HG03060 (cell line): ENCODE measurements around the gene FAM83C.

ENCODE experiments used
- ATAC-seq: cut with Tn5 transposase; IDR thresholded peaks from one replicate; pipeline ENCODE4 v1.9.1; 2021; ENCODE audit warnings: low read depth, moderate number of reproducible peaks; ENCODE audit not compliant: unreplicated experiment

Gene FAM83C

DNA sequence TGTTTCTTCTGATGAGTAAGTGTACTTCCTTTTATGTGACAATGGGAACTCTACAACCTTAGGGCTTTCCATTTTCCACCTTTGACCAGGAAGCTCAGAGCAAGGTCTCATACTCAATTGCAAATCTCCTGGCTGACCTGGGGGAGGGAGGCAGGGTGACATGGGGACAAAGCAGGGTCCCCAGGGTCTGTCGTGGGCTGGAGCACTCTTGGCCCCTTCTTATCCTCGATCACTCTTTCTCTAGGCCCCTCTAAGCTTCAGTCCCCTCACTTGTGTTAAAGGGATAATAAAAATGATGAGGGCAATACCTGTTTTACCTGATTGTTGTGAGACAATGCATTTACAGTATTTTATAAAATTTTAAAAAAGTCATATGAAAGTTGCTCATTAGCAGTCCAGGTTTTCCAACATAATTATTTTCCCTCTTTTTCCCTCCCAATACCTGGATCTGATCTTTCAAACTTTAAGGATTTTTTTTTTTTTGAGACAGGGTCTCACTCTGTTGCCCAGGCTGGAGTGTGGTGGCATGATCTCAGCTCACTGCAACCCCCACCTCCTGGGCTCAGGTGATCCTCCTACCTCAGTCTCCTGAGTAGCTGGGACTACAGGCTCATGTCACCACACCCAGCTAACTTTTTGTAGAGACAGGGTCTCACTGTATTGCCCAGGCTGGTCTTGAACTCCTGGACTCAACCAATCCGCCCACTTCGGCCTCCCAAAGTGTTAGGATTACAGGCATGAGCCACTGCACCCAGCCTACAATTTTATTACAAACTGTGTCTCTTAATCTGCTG lies 8.4 kb upstream of the FAM83C start:
- no peak for ATAC-seq

DNA sequence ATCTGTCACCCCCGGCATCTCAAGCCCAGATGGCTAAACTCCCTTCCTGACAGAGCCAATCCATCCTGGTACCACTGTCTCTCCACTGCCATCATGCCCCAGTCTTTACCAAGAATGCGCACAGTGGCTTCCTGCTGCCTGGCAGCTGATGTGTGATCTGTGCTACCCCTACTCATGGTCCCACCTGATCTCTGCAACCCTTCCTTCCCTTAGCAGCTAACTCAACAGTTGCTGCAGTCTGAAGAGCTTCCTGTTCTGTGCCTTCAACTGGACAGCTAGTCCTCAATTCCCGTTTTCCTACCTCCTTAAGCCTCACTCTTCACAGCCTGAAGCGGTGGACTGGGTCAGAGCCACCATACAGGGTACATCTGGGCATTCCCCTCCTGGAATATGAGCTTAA lies 7.6 kb upstream of the FAM83C start:
- no peak for ATAC-seq

DNA sequence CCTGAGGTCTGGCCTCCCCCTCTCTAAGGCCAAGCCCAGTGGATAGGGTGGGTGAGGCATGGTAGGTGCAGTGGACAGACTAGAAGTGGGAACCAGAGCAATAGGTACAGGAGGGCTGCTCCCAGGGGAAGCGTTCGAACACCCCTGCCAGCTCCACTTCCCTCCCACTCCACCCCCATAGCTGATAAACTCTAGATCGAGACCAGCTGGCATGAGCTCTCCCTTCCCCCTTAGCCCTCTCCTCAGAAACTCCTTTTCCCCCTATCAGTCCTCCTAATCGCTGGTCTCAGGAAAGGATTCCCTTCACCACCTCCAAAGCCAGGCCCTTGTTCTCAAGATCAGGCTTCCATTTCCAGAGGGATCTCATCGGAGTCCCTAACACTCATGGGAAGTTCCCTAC lies 6.0 kb upstream of the FAM83C start:
- ATAC-seq: no peak

DNA sequence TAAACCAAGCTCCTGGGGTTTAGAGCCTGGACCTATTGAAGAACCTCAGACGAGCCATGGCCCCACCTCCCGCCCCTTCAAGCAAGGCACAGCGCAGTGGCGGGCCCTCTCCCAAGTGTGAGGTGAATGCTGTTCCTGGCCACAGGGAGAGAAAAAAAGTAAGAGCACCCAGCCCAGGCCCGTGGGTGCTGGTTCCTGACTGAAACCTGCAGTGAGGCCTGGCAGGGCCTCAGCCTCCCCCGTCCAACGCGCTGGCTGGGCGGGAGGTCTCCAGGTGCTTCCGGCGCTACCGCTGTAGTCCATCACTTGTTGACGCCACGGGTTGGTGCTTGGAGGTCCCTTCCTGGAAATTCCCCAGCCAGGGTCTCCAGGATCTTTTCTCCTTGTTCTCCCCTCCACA lies 5.5 kb upstream of the FAM83C start:
- ATAC-seq: no peak

DNA sequence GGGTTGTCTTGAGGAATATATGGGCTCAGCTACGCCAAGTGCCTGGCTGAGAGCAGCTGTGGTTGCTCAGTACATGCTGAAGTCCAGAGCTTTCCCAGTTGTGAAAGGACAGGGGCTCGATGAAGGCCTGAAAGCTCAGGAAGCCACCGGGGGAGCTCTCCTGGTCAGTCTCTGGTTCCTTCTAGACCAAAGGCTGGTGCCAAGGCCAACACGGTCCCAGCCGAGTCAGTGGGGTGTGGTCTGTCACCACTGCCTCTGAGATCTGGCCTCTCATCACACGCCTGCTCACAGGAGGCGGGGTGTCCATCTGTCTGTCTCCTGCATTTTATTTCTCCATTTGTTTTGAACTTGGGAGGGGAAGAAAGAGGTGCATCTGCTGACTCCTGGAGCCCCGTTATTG lies 4.9 kb upstream of the FAM83C start:
- no peak for ATAC-seq

DNA sequence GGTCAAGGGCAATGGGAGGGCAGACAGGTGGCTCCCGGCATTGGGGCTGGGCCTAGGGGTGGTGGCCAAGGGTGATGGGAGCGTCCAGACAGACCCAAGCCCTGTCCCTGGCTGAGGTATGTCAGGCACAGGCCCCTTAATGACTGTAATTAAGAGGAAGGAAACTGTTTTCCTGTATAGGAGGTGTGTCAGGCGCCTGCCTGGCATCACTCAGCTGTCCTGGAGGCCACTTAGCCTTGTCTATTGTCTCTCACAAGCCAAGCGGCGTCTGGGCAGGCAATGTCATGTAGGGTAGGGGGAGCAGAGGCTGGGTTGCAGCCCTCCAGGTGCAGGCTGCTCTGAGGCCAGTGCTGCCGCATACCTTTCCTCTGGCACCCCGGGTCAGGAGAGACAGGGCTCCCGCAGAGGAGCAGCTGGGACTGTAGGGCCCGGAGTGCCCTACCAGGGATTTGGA lies 3.9 kb upstream of the FAM83C start:
- ATAC-seq: no peak

DNA sequence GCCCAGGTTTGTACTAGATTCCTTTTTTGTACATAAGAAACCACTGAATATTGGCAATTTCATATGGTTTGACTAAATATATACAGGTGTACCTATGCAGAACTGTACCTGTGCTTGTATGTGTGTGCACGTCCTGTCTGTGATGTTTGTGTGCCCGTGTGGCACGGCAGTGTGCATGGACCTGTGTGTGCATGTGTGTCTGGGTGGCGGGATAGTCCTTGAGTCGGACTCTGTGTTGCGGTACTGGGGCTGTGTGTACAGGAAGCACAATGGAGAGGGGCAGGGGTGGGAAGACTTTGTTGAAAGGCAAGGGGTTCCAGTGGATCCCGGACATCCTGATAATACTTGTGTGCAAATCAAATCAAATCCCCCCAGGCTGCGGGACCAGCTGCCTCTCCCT lies 3.4 kb upstream of the FAM83C start:
- ATAC-seq: no peak

DNA sequence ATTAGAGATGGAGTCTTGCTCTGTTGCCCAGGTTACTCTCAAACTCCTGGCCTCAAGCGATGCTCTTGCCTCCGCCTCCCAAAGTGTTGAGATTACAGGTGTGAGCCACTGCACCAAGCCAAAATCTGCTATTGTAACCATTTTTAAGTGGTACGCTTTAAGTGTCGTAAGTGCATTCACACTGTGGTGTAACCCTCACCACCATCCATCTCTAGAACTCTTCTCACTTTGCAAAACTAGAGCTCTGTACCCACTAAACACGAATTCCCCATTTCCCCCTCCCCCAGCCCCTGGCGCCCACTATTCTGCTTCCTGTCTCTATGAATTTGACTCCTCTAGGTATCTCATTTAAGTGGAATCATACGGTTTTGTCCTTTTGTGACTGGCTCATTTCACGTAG lies 2.8 kb upstream of the FAM83C start:
- ATAC-seq: no peak

DNA sequence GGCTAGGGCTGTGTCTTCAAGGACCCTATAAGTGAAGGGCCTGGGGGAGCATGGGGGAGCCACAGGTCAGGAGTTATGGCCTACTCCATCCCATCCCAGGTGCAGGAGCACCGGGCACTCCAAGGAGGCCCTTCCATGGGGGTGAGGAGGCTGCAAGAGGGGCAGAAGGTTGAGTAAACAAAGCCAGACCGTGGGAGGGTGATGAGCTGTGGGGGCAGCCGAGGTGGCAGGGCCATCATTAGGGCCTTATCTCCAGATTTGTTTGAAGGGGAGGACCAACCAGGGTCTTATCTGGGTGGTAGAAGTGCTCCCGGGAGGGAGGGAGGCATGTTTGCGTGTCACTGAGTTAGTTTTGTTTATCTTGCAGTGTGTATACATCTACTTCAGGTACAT lies 2.1 kb upstream of the FAM83C start:
- no peak for ATAC-seq

DNA sequence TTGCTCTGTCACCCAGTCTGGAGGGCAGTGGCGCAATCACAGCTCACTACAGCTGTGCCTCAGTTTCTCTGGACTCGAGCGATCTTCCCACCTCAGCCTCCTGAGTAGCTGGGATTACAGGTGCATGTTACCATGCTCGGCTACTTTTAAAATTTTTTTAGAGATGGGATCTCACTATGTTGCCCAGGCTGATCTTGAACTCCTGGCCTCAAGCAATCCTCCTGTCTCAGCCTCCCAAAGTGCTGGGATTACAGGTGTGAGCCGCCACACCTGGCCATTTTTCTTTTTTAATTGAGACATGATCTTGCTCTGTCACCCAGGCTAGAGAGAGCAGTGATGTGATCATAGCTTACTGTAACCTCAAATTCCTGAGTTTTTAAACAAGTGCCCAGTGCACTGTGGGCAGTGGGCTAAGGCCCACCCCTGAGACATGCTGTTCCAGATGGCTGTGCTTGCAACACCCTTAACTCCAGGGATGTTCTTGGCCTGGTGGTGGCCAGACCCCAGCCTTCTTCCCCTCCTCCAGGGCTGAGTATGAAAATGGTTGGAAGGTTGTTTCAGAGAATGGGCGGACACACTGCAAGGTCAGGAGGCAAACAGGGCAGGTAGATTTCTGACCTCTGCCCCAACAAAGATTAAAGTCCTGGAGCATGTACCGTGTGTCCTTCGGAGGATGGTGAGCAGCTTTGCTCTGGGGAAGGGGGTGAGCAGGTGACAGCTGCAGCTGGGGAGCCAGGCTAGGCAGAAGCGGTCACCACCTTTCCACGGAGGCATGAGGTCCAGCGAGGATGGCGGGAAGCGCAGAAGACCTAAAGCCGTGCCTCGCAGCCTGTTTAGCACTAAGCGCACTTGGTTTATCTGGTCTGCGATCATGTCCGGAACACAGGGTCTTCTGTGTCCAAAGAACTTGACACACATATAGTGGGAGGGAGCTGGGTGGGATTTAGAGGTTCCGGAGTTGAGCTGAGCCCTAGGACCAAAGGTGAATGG lies 1.4 kb upstream of the FAM83C start:
- no peak for ATAC-seq

DNA sequence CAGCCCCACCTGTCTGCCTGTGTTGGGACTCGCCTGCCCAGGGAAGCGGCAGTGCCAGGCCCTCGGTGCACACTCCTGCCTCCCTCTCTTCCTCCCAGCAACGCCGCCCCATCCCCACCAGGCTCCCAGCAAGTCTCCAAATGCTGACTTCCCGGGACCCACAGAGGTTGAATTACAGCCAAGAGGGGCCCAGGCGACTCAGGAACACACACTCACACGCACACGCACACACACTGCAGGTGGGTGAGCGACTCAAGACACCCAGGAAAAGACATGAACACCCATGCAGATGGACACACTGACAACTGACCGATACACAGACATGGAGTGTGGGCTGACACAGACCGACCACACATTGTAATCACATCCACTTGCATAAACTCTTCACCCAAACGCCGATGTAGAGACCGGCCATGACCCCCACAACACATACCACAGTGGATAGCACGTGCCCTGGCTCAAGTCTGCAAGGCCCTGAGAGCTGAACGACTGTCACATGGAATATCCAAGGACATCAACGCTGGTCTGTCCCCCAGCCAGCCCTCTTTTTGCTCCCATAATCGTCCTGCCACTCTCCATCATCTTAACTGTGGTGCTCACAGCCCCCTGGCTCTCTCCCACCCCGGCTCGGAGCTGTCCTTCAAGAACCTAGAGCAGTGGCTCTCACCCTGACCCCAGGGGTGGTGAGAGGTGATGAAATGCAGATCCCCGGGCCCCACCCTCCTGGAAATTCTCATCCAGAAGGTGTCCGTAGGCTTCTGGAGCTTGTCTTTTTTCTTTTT lies 470 bp upstream of the FAM83C start:
- ATAC-seq: no peak

DNA sequence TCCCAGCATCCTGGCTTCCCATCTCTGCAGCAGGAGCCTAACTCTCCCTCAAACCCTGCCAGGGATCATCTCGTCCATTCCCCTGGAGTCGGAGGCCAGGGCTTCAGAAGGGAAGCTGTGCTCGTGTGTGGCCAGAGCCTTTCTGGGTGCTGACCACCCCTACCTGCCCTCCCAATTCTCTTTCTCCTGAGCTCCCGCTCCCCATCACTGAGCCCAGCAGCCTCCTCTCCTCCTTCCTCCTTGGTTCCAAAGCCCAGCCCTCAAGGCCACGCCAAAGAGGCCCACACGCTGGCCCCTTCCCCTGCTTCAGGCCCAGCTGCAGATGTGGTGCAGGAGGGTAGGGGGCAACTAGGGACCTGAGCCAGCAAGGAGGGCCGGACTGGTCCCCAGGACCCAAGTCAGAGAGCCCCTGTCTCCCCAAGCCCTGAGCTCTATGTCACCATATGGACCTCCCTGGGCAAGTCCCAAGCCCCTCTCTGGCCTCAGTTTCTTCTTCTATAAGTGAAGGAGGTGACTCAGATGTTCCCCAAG lies 1.3 kb downstream of the FAM83C start:
- ATAC-seq: no peak

DNA sequence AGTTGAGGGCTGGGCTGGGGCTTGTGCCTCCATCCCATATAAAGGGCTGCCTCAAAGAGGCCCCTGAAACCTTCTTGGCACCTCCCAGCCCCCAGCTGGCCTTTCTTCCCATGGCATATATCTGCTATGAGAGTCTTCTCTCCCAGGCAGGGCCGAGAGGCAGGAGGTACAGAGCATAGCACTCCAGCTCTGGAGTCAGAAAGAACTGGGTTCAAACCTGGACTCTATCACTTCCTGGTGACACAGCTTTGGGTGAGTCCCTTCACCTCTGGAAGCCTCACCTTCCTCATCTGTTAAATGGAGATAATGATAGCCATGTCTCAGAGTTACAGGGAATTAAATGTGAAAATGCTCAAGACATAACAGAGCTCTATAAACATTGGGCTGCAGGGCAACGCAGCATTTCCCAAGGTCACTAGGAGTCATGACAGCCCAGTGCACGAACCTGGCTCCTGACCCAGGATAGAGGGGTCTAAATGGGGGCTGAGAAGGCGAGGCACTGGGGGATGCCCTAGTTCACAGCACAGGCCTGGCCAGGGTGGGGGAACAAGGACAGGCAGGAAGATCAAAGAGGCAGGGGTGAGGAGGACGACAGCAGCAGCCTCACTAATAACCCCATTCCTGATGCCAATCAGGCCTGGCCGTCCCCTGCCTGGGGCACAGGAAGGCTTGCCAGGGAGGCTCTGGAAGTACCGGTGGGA lies 1.9 kb downstream of the FAM83C start:
- ATAC-seq: no peak

DNA sequence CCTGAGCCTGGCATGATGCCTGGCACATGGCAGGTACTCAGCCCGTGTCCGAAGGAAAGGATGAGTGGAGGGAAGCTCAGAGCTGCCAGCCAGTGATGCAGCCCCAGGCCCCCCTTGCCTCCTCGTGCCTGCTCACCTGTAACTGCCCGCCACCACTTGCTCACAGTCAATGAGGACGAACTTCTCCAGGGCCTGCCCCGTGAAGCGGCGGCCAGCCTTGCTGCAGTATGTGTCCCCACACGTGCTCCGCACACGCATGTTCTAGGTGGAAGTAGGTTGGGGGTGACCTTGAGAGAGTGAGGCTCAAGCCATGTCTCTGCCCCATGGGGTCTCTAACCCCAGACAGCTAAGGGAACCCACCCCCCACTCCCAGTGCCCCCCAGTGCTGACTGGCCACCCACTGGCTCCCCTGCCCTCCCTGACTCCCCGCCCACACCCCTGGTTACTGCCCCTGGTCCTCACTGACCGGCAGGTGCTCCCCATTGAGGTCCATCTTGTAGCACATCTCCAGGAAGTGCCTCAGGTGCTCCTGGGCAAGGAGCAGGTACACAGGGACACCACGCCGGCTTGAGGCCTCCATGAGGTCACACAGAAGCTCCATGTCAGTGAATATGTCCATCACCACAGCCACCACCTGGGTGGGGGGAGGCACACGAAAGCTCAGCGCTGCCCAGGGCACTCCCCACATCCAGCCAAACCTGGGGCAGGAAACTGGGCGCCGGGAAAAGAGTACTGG lies 3.7 kb downstream of the FAM83C start:
- no peak for ATAC-seq

DNA sequence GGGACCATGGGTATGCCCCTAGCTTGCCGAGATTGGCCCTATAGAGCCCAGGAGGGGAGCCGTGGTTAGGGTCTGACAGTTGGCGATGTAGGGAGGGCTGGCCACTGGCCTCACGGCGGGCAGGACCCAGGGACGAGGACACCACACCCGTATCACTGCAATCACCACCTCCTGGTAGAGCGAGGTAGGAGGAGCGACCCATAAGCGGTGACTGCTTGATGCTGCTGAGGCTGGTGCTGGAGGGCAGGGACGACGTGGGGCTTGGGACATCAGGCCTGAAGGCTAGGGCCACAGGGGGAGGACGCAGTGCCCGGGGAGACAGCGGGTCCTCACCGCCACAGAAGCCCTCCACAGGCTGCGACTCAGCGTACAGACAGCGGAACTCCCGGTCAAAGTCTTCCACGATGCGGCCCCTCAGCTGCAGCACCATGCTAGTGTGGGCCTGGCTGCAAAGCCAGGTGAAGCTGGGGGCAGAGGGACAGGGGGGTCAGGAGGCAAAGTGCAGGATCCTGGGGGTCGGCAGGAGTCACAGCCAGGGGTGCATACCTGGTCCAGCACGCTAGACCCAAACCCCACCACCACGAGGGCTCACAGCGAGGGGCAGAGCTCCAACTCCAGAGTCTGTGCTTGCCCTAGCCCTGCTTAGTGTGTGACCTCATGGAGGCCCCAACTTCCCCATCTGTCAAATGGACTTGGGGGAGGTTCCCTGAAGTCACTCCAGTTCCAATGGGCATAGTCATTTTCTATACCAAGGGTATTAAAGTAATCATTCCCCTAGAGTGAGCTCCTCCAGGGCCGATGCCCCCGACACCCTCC lies 4.5 kb downstream of the FAM83C start:
- no peak for ATAC-seq

DNA sequence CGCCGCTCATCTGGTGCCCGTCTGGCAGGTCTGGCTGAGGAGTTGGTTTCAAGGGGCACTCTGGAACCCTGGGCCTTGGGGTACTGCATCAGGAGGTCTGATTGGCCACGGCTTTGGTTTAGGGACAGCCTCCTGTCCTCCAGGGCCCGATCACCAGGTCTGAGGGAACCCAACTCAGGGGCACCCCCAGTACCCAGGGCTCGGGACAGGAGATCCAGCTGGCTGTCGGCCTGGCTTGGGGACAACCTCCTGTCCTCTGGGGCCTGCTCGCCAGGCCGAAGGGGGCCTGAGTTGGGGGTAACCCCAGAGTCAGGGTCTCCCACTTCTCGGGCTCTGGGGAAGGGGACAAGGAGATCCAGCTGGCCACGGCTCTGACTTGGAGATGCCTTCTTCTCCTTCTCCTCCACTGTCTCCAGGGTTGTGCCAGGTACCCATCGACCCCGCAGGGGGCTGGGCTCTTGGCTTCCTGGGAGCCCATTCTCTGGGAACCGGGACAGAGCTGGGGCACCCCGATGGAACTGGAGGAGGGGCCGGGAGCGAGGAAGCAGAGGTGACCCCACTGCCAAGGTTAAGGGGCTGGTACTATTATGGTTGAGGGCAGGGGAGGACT lies 5.2 kb downstream of the FAM83C start:
- ATAC-seq: no peak

DNA sequence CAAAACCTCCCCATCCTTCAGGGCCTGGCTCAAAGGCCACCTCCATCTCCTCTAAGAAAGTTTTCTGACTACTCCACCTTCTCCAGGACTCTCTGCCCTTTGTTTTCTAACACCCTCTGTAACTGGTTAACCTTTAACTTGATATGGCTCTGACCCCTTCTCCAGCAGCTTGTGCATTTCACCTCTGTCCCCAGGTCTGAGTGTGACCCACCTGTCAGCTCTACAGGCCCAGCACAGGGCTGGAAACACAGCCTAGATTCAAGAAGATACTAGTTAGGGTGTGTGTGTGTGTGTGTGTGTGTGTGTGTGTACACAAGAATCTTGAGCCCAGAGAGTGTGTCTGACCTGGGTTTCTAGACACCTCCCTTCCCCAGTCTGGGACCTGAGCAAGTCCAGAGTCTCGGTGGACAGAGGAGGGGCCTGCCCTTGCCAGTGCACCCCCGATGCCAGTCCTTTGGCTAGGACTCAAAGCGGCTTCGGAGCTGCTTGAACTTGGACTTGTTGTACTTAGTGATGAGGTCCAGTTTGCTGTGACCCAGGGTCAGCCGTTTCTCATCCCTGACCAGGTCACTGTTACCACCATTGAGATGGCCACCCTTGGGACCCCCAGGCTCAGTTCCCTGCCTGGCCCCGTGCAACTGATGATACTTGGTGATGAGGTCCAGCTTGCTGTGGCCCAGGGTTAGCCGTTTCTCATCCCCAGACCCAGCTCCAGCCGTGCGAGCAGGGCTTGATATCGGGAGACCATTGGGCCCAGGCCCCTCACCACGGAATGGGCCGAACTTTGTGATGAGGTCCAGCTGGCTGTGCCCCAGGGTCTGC lies 5.9 kb downstream of the FAM83C start:
- ATAC-seq: no peak

DNA sequence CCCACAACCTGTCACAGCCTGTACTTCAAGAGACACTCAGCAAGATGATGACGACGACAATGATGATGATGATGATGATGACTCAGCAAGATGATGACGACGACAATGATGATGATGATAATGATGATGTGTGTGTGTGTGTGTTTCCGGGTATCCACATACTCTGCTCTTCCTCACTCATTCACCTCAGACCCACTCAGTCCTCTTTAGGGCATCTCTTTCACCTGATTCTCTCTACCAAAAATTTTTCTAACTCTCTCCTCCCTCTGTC lies 6.5 kb downstream of the FAM83C start:
- no peak for ATAC-seq
